ENCODE measurements around the gene MBTPS1. TPM values are rescaled to one million over a fixed set of nuclear protein-coding genes. Genes with fewer than 3 reads are reported as not detected.

Gene MBTPS1
- polyA plus RNA-seq, 3 donors: 26.4 to 73.8 (median 28.0) TPM

GRCh38 chr16:84020353-84020752 lies 96.4 kb downstream of the MBTPS1 start:
- peaks cover 43 to 74% (median 47%) of the 10 kb centered on the region in 3 donors for H3K27me3 Mint-ChIP-seq (ENCODE audit: low read depth in 3 of 3)
- H3K79me2 ChIP-seq (ENCODE audit: insufficient read depth, low read length): no peaks in the 10 kb centered on the region
- H3K27ac Mint-ChIP-seq: no peak overlapping the region
- WGBS (ENCODE audit: insufficient coverage): 94% methylated on average over 8 of the region's 9 CpGs
- peaks cover 17 to 48% (median 28%) of the 10 kb centered on the region in 7 donors for H3K9me3 Mint-ChIP-seq
- no peak overlapping the region for H3K4me3 Mint-ChIP-seq
- intact Hi-C loops (cut with micrococcal nuclease): no loop called here
- DNase-seq: no peak
- H3K36me3 ChIP-seq (replicated peaks in 1 of 2; ENCODE audit: control insufficient read depth in 1 of 2, insufficient read depth in 2 of 2, low read length in 2 of 2): no peaks in the 10 kb centered on the region
- no peaks in the 10 kb centered on the region for H3K36me3 Mint-ChIP-seq
- peaks cover 31 to 36% of the 10 kb centered on the region in 2 donors for H3K9me3 ChIP-seq (replicated peaks in 1 of 2; ENCODE audit: control insufficient read depth in 1 of 2, insufficient read depth in 1 of 2, low read length in 2 of 2)
- no peak overlapping the region for H3K4me3 ChIP-seq (replicated peaks in 1 of 3; ENCODE audit: low read depth in 2 of 3, low read length in 3 of 3)
- no peak overlapping the region for H3K9ac ChIP-seq (ENCODE audit: insufficient read depth, low read length, poor library complexity, severe bottlenecking)
- no peaks in the 10 kb centered on the region for H3K4me1 ChIP-seq (ENCODE audit: control insufficient read depth in 1 of 2, insufficient read depth in 2 of 2, low read length in 2 of 2)
- H3K4me2 ChIP-seq (replicated peaks; ENCODE audit: extremely low read depth, low read length, poor library complexity, severe bottlenecking): no peak overlapping the region
- H3K27me3 ChIP-seq (ENCODE audit: control insufficient read depth in 2 of 2, insufficient read depth in 2 of 2, low read length in 2 of 2): peaks cover 0 to 21% of the 10 kb centered on the region in 2 donors
- no peak for TF ChIP-seq CTCF (IDR thresholded peaks at IDR 0.05)
- no peak overlapping the region for H2AFZ ChIP-seq (ENCODE audit: insufficient read depth, low read depth, low read length, poor library complexity, severe bottlenecking)
- H4K20me1 ChIP-seq (ENCODE audit: insufficient read depth, low read length): no peaks in the 10 kb centered on the region
- no peak overlapping the region for H3K27ac ChIP-seq (ENCODE audit: low read depth in 1 of 2, low read length in 2 of 2)
- no peaks in the 10 kb centered on the region for H3K4me1 Mint-ChIP-seq

- Mint-ChIP-seq H3K27ac (no peak overlapping the region), H3K4me1 (peaks cover 9% of the 10 kb centered on the region), H3K4me3 (no peak overlapping the region), H3K36me3 (no peaks in the 10 kb centered on the region), H3K27me3 (ENCODE audit: low read depth in 3 of 3) (peaks cover 38 to 65% (median 42%) of the 10 kb centered on the region in 3 donors), H3K9me3 (peaks cover 21 to 55% (median 31%) of the 10 kb centered on the region in 7 donors)
- H3K4me3 ChIP-seq (replicated peaks in 1 of 3; ENCODE audit: low read depth in 2 of 3, low read length in 3 of 3): no peak overlapping the region
- intact Hi-C loops (cut with micrococcal nuclease): no loop called here
- peaks cover 31 to 44% of the 10 kb centered on the region in 2 donors for H3K9me3 ChIP-seq (replicated peaks in 1 of 2; ENCODE audit: control insufficient read depth in 1 of 2, insufficient read depth in 1 of 2, low read length in 2 of 2)
- no peak for TF ChIP-seq CTCF (IDR thresholded peaks at IDR 0.05)
- no peak overlapping the region for H3K4me2 ChIP-seq (replicated peaks; ENCODE audit: extremely low read depth, low read length, poor library complexity, severe bottlenecking)
- H3K27ac ChIP-seq (ENCODE audit: low read depth in 1 of 2, low read length in 2 of 2): no peak overlapping the region
- no peaks in the 10 kb centered on the region for H3K79me2 ChIP-seq (ENCODE audit: insufficient read depth, low read length)
- DNase-seq: no peak
- 88% methylated on average over 4 of the region's 4 CpGs for WGBS (ENCODE audit: insufficient coverage)
- no peak overlapping the region for H3K9ac ChIP-seq (ENCODE audit: insufficient read depth, low read length, poor library complexity, severe bottlenecking)
- H4K20me1 ChIP-seq (ENCODE audit: insufficient read depth, low read length): no peaks in the 10 kb centered on the region
- peaks cover 9 to 10% of the 10 kb centered on the region in 2 donors for H3K4me1 ChIP-seq (ENCODE audit: control insufficient read depth in 1 of 2, insufficient read depth in 2 of 2, low read length in 2 of 2)
- no peaks in the 10 kb centered on the region for H3K36me3 ChIP-seq (replicated peaks in 1 of 2; ENCODE audit: control insufficient read depth in 1 of 2, insufficient read depth in 2 of 2, low read length in 2 of 2)
- H3K27me3 ChIP-seq (ENCODE audit: control insufficient read depth in 2 of 2, insufficient read depth in 2 of 2, low read length in 2 of 2): peaks cover 0 to 19% of the 10 kb centered on the region in 2 donors
- no peak overlapping the region for H2AFZ ChIP-seq (ENCODE audit: insufficient read depth, low read depth, low read length, poor library complexity, severe bottlenecking)
These were observed 98.0 kb downstream of the MBTPS1 start for GRCh38 chr16:84018710-84019109.

Measured in CD14-positive monocyte (primary cell).